ENCODE results near the gene PLXNB2.

DNA sequence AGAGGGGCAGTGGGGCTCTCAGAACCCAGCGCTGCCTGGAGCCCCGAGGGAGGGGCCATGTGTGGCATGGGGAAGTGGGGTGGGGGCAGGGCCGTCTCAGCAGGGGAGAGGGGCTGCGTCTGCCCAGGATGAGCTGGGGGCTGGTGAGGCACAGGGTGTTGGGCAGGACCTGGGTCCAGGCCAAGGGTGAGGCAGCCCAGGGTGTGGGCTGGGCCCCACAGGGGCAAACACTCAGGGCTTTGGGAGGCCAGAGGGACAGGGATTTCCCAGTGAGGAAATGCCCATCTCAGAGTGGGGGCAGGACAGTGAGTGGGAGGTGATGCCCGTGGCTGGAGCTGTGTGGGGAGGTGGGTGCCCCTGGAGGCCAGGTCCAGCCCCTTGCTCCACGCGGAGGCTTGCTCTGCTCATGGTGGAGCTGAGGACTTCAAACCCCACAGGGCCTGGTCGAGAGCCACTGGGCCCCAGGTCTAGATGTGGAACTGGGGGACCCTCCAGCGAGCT is 5.4 kb downstream of the PLXNB2 start:
- TF ChIP-seq SIN3A (IDR thresholded peaks at IDR 0.05; ENCODE audit: borderline replicate concordance, insufficient read depth, low read length) (no peak), REST (IDR thresholded peaks at IDR 0.05; ENCODE audit: insufficient read depth in 1 of 2, low read depth in 2 of 2, low read length in 2 of 2) (no peak)
